ENCODE data around the gene COL11A2.

DNA sequence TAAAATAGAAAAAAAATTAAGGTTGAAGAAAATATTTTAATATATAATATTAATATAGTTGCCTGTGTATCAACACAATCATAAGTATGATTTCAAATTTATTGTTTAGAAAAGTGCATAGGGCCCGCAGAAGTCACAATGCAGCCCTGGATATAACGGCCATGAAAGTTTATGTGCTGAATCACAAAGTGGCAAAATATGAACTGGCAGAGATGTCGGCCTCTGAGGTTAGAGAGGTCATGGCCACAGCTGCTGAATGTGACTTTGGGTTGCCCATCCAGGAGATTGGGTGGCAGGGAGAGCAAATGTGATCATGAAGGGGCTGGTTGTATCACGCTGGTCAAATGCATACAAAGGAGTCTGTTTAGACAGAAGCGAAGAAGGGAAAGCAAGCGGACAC lies 35.7 kb downstream of the COL11A2 start:
- no peak for TF ChIP-seq NANOG (IDR thresholded peaks at IDR 0.05; ENCODE audit: borderline replicate concordance)
- TF ChIP-seq, protein P1, sequence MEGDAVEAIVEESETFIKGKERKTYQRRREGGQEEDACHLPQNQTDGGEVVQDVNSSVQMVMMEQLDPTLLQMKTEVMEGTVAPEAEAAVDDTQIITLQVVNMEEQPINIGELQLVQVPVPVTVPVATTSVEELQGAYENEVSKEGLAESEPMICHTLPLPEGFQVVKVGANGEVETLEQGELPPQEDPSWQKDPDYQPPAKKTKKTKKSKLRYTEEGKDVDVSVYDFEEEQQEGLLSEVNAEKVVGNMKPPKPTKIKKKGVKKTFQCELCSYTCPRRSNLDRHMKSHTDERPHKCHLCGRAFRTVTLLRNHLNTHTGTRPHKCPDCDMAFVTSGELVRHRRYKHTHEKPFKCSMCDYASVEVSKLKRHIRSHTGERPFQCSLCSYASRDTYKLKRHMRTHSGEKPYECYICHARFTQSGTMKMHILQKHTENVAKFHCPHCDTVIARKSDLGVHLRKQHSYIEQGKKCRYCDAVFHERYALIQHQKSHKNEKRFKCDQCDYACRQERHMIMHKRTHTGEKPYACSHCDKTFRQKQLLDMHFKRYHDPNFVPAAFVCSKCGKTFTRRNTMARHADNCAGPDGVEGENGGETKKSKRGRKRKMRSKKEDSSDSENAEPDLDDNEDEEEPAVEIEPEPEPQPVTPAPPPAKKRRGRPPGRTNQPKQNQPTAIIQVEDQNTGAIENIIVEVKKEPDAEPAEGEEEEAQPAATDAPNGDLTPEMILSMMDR (conservative IDR thresholded peaks at IDR 0.05; ENCODE audit: low read depth in 2 of 2) = no peak
- TF ChIP-seq, protein P2, sequence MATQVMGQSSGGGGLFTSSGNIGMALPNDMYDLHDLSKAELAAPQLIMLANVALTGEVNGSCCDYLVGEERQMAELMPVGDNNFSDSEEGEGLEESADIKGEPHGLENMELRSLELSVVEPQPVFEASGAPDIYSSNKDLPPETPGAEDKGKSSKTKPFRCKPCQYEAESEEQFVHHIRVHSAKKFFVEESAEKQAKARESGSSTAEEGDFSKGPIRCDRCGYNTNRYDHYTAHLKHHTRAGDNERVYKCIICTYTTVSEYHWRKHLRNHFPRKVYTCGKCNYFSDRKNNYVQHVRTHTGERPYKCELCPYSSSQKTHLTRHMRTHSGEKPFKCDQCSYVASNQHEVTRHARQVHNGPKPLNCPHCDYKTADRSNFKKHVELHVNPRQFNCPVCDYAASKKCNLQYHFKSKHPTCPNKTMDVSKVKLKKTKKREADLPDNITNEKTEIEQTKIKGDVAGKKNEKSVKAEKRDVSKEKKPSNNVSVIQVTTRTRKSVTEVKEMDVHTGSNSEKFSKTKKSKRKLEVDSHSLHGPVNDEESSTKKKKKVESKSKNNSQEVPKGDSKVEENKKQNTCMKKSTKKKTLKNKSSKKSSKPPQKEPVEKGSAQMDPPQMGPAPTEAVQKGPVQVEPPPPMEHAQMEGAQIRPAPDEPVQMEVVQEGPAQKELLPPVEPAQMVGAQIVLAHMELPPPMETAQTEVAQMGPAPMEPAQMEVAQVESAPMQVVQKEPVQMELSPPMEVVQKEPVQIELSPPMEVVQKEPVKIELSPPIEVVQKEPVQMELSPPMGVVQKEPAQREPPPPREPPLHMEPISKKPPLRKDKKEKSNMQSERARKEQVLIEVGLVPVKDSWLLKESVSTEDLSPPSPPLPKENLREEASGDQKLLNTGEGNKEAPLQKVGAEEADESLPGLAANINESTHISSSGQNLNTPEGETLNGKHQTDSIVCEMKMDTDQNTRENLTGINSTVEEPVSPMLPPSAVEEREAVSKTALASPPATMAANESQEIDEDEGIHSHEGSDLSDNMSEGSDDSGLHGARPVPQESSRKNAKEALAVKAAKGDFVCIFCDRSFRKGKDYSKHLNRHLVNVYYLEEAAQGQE (IDR thresholded peaks at IDR 0.05; ENCODE audit: unreplicated experiment) = no peak
- no peak for TF ChIP-seq EZH2 (IDR thresholded peaks at IDR 0.05; ENCODE audit: low read depth, unreplicated experiment)

All from GM23338 (cell line).